Adipocyte (in vitro differentiated cells): ENCODE data around the gene CSNK1A1.

Source experiments
- DNase-seq: peaks from one replicate; pipeline ENCODE4 v3.0.0-alpha.2; 2015; ENCODE audit warnings: low read depth
- H3K27me3 ChIP-seq: replicated peaks from 2 replicates; pipeline ENCODE4 v1.7.0; 2013; ENCODE audit warnings: mild to moderate bottlenecking, low read length, moderate library complexity; ENCODE audit not compliant: control insufficient read depth, insufficient read depth
- H3K36me3 ChIP-seq: 2 replicates; pipeline ENCODE4 v1.7.0; 2013; ENCODE audit warnings: low read length, mild to moderate bottlenecking, moderate library complexity; ENCODE audit not compliant: control insufficient read depth, insufficient read depth, severe bottlenecking
- H3K4me1 ChIP-seq: 2 replicates; pipeline ENCODE4 v1.7.0; 2013; ENCODE audit warnings: mild to moderate bottlenecking, low read length, moderate library complexity; ENCODE audit not compliant: control insufficient read depth, insufficient read depth
- H3K4me3 ChIP-seq: 2 replicates; pipeline ENCODE4 v1.7.0; 2013; ENCODE audit warnings: mild to moderate bottlenecking, low read length, moderate library complexity
- H3K9ac ChIP-seq: 2 replicates; pipeline ENCODE4 v1.7.0; 2013; ENCODE audit warnings: mild to moderate bottlenecking, low read length, moderate library complexity
- H3K9me3 ChIP-seq: 2 replicates; pipeline ENCODE4 v1.7.0; 2013; ENCODE audit warnings: mild to moderate bottlenecking, low read length, moderate library complexity; ENCODE audit not compliant: control insufficient read depth

Gene CSNK1A1

GRCh38 chr5:149586708-149587318 is 35.6 kb upstream of the CSNK1A1 start:
- Histone ChIP-seq H3K9ac (no peak overlapping the region), H3K36me3 (no peaks in the 10 kb centered on the region), H3K4me3 (no peak overlapping the region), H3K27me3 (no peaks in the 10 kb centered on the region), H3K9me3 (no peaks in the 10 kb centered on the region), H3K4me1 (peaks cover 23% of the 10 kb centered on the region)
- no peak for DNase-seq

- Histone ChIP-seq H3K9ac (no peak overlapping the region), H3K36me3 (no peaks in the 10 kb centered on the region), H3K9me3 (no peaks in the 10 kb centered on the region), H3K4me1 (peaks cover 28% of the 10 kb centered on the region), H3K27me3 (no peaks in the 10 kb centered on the region), H3K4me3 (no peak overlapping the region)
- DNase-seq = no peak
Observed at GRCh38 chr5:149585910-149586309, 34.7 kb upstream of the CSNK1A1 start.

GRCh38 chr5:149584121-149584520 is 32.9 kb upstream of the CSNK1A1 start:
- peaks cover 32% of the 10 kb centered on the region for H3K4me1 ChIP-seq
- no peaks in the 10 kb centered on the region for H3K9me3 ChIP-seq
- H3K9ac ChIP-seq = no peak overlapping the region
- H3K4me3 ChIP-seq = no peak overlapping the region
- no peaks in the 10 kb centered on the region for H3K36me3 ChIP-seq
- no peak for DNase-seq
- H3K27me3 ChIP-seq = no peaks in the 10 kb centered on the region

GRCh38 chr5:149583394-149583793 is 32.2 kb upstream of the CSNK1A1 start:
- Histone ChIP-seq H3K36me3 (no peaks in the 10 kb centered on the region), H3K9ac (no peak overlapping the region), H3K4me1 (peaks cover 32% of the 10 kb centered on the region), H3K27me3 (no peaks in the 10 kb centered on the region), H3K9me3 (no peaks in the 10 kb centered on the region), H3K4me3 (no peak overlapping the region)
- DNase-seq = peak; percentile 75

GRCh38 chr5:149581931-149582768 is 30.9 kb upstream of the CSNK1A1 start:
- H3K27me3 ChIP-seq = no peaks in the 10 kb centered on the region
- H3K4me3 ChIP-seq = peak overlapping the region; percentile 79
- no peaks in the 10 kb centered on the region for H3K36me3 ChIP-seq
- peaks cover 31% of the 10 kb centered on the region for H3K4me1 ChIP-seq
- H3K9me3 ChIP-seq = no peaks in the 10 kb centered on the region
- H3K9ac ChIP-seq = peak overlapping the region; percentile 68
- DNase-seq = peak; percentile 45

- no peaks in the 10 kb centered on the region for H3K27me3 ChIP-seq
- peaks cover 24% of the 10 kb centered on the region for H3K4me1 ChIP-seq
- no peaks in the 10 kb centered on the region for H3K36me3 ChIP-seq
- no peaks in the 10 kb centered on the region for H3K9me3 ChIP-seq
- H3K4me3 ChIP-seq = peak within 1 kb of the TSS; percentile 79
- H3K9ac ChIP-seq = peak within 1 kb of the TSS; percentile 68
- peak; percentile 78 for DNase-seq
Observed at GRCh38 chr5:149581192-149581861, 30.1 kb upstream of the CSNK1A1 start, which contains the start of gene ARHGEF37. Gene ARHGEF37, plus strand, starts transcription at chr5:149581498. Its CDS starts 16,272 bp downstream, at chr5:149597770.

GRCh38 chr5:149580808-149581191 is 29.6 kb upstream of the CSNK1A1 start:
- peak overlapping the region; percentile 68 for H3K9ac ChIP-seq
- no peak for DNase-seq
- H3K36me3 ChIP-seq = no peaks in the 10 kb centered on the region
- no peaks in the 10 kb centered on the region for H3K27me3 ChIP-seq
- no peaks in the 10 kb centered on the region for H3K9me3 ChIP-seq
- H3K4me3 ChIP-seq = peak overlapping the region; percentile 79
- H3K4me1 ChIP-seq = peaks cover 24% of the 10 kb centered on the region

GRCh38 chr5:149578896-149579295 is 27.7 kb upstream of the CSNK1A1 start:
- Histone ChIP-seq H3K9ac (no peak overlapping the region), H3K27me3 (no peaks in the 10 kb centered on the region), H3K36me3 (no peaks in the 10 kb centered on the region), H3K4me3 (no peak overlapping the region), H3K4me1 (peaks cover 24% of the 10 kb centered on the region), H3K9me3 (no peaks in the 10 kb centered on the region)
- no peak for DNase-seq

- no peak overlapping the region for H3K4me3 ChIP-seq
- no peak for DNase-seq
- H3K36me3 ChIP-seq = no peaks in the 10 kb centered on the region
- H3K4me1 ChIP-seq = peaks cover 12% of the 10 kb centered on the region
- no peaks in the 10 kb centered on the region for H3K9me3 ChIP-seq
- H3K9ac ChIP-seq = no peak overlapping the region
- no peaks in the 10 kb centered on the region for H3K27me3 ChIP-seq
Observed at GRCh38 chr5:149576021-149576420, 24.8 kb upstream of the CSNK1A1 start.

- Histone ChIP-seq H3K36me3 (no peaks in the 10 kb centered on the region), H3K9ac (no peak overlapping the region), H3K4me1 (peaks cover 7% of the 10 kb centered on the region), H3K4me3 (no peak overlapping the region), H3K27me3 (no peaks in the 10 kb centered on the region), H3K9me3 (no peaks in the 10 kb centered on the region)
- DNase-seq = no peak
Observed at GRCh38 chr5:149575131-149575530, 23.9 kb upstream of the CSNK1A1 start.

- Histone ChIP-seq H3K36me3 (no peaks in the 10 kb centered on the region), H3K9me3 (no peaks in the 10 kb centered on the region), H3K4me3 (no peak overlapping the region), H3K9ac (no peak overlapping the region), H3K27me3 (no peaks in the 10 kb centered on the region), H3K4me1 (peaks cover 7% of the 10 kb centered on the region)
- DNase-seq = no peak
Observed at GRCh38 chr5:149572576-149573231, 21.5 kb upstream of the CSNK1A1 start.
